ENCODE measurements around the gene CRYGS.
"Not testable (repeated sequence)": the region's sequence is repeated elsewhere in the genome, so short reads cannot be mapped to it uniquely, and the experiment has no call there.

Gene CRYGS

DNA sequence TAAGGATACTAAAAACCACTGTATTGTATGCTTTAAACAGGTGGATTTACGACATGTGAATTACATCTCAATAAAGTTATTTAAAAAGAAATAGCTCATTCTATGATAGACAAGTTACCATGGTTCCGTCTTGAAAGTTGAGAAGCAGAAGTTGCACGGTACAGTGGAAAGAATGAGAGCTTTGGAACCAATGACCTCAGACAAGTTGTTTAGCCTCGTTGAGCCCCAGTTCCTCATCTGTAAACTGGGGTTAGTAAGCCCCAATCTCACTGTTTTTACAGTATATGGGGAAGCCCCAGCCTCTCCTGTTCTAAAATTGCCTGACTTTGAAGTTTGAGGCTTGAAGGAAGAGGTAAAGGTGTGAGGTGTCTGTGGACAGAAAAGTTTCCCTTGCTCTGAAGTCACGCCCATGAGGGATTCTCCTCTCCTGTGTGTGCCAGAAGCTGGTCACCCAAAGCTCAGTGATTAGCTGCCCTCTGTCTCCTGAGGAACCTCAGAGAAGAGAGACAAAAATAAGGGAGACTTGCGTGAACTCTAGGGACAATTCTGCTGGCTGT, 10.0 kb downstream of the CRYGS start:
- TF ChIP-seq, protein P1, sequence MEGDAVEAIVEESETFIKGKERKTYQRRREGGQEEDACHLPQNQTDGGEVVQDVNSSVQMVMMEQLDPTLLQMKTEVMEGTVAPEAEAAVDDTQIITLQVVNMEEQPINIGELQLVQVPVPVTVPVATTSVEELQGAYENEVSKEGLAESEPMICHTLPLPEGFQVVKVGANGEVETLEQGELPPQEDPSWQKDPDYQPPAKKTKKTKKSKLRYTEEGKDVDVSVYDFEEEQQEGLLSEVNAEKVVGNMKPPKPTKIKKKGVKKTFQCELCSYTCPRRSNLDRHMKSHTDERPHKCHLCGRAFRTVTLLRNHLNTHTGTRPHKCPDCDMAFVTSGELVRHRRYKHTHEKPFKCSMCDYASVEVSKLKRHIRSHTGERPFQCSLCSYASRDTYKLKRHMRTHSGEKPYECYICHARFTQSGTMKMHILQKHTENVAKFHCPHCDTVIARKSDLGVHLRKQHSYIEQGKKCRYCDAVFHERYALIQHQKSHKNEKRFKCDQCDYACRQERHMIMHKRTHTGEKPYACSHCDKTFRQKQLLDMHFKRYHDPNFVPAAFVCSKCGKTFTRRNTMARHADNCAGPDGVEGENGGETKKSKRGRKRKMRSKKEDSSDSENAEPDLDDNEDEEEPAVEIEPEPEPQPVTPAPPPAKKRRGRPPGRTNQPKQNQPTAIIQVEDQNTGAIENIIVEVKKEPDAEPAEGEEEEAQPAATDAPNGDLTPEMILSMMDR (IDR thresholded peaks at IDR 0.05): no peak
- no peak for TF ChIP-seq ZFX (IDR thresholded peaks at IDR 0.05; ENCODE audit: borderline replicate concordance)
- no peak overlapping the region for H3K27ac ChIP-seq

DNA sequence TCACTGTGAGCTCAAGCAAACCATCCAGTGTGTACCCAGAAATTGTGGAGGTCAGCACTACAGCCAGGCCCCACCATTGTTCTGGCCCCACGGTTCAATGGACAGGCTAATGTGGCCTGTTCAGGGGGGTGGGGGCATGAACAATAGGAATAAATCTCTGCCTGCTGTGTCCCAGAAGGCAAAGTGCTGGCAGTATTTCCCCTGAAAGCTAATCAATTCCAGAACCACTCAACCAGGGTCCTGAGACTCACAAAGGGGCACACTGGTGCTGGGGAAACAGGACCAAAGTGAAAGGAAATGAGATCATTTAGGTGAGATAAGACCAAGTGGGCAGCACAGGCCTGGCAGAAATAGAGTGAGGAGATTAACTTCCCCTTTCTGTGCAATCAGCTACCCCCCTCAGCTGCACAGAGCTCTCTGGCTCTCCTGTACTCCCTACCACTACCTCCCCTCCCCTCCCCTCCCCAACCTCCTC, 11.5 kb downstream of the CRYGS start:
- H3K27ac ChIP-seq: no peak overlapping the region
- no peak for TF ChIP-seq ZFX (IDR thresholded peaks at IDR 0.05; ENCODE audit: borderline replicate concordance)
- TF ChIP-seq, protein P1 (IDR thresholded peaks at IDR 0.05): no peak

- H3K27ac ChIP-seq: not testable (repeated sequence)
These were observed 12.5 kb downstream of the CRYGS start for GRCh38 chr3:186531694-186532093.

DNA sequence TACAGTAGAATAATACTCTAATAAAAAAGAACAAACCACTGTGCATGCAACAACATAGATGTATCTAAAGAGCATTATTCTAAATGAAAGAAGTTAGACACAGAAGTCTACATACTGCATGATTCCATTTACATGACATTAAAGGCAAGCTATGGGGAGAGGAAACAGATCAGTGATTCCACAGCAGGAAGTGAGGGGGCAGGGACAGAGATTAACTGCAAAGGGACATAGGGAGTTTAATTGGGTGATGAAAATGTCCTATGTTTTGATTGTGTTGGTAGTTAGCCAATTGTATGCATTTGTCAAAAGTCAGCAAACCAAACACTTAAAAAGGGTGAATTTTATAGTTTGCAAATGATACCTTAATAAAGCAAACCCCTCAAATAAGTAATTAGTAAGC, 13.8 kb downstream of the CRYGS start:
- no peak overlapping the region for H3K27ac ChIP-seq
- TF ChIP-seq, protein P1 (IDR thresholded peaks at IDR 0.05): no peak
- no peak for TF ChIP-seq ZFX (IDR thresholded peaks at IDR 0.05; ENCODE audit: borderline replicate concordance)

DNA sequence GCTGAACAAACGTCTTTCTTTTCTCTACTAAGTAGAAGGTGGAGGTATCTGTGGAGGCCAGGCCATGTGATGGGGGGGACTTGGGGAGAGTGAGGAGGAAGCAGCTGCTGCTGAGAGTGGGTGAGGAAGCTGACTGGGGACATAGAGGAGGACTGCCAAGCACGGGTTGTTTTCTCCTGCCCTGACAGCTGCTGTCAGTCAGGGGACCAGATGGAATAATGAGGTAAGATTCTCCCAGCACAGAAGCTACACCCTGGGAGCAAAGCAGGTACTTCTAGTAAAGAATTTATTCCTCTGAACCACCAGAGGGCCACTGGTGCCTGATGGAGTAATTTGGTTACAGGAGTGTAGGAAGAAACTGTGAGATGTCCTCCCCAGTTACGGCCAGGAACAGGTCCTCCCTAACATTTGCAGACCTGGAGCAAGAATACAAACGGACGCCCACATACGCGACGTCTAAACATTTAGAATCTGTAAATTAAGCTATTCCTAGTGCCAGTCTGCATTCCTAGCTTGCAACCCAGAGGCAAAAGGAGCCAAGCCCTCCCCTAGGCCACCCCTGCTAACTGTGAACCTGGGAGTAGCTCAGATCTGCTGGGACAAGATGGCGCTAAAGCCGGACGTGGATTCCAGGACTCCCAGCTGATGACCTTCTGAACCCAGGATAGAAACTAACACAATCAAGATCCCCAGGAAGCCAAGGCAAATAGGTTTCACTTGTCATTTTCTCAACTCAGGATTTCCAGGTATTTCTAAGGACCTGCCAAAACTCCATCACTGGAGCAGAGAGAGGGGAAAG, 14.8 kb downstream of the CRYGS start:
- no peak overlapping the region for H3K27ac ChIP-seq
- TF ChIP-seq, protein P1 (IDR thresholded peaks at IDR 0.05): 0 out of 2 replicates have a peak, but pooled peaks have one; percentile 10
- no peak for TF ChIP-seq ZFX (IDR thresholded peaks at IDR 0.05; ENCODE audit: borderline replicate concordance)

DNA sequence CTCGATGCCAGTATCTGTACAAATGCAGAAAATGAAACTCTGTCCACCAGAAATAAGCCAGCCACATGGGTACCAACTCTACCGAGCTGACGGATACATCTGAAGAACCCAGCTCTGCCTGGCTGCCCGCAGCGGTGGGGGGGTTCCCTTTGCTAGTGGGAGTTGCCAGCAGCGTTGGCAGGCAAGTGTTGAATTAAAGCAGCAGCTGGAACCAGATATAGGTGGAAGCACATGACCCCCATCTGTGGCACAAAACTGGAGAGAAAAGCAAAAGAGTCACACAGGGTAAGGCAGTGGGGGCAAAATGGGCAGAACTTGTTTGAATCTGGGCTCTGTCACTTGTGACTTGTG, 17.9 kb downstream of the CRYGS start:
- no peak overlapping the region for H3K27ac ChIP-seq
- TF ChIP-seq, protein P1 (IDR thresholded peaks at IDR 0.05): no peak
- no peak for TF ChIP-seq ZFX (IDR thresholded peaks at IDR 0.05; ENCODE audit: borderline replicate concordance)

- H3K27ac ChIP-seq: no peak overlapping the region
- no peak for TF ChIP-seq ZFX (IDR thresholded peaks at IDR 0.05; ENCODE audit: borderline replicate concordance)
- TF ChIP-seq, protein P1 (IDR thresholded peaks at IDR 0.05): no peak
These were observed 18.6 kb downstream of the CRYGS start for GRCh38 chr3:186525369-186526255.
